Suprapubic skin (tissue), 4 donors: ENCODE results near the gene ZNF121. TPM values are rescaled to one million over a fixed set of nuclear protein-coding genes. Genes with fewer than 3 reads are reported as not detected.

ENCODE experiments used
- DNase-seq, 2 donors: peaks; one replicate each; pipeline ENCODE4 v3.0.0-alpha.2; 2019; ENCODE audit warnings: low spot score in 2 of 2
- H3K27ac ChIP-seq: fragments of 200-600 bp; sonication (generic); one replicate; pipeline ENCODE4 v1.5.1; 2019
- H3K27me3 ChIP-seq: fragments of 200-600 bp; sonication (generic); one replicate; pipeline ENCODE4 v1.5.1; 2019
- H3K36me3 ChIP-seq: fragments of 200-600 bp; sonication (generic); one replicate; pipeline ENCODE4 v1.5.1; 2019
- H3K4me1 ChIP-seq: fragments of 200-600 bp; sonication (generic); one replicate; pipeline ENCODE4 v1.5.1; 2019
- H3K4me3 ChIP-seq: fragments of 200-600 bp; sonication (generic); one replicate; pipeline ENCODE4 v1.5.1; 2019; ENCODE audit warnings: mild to moderate bottlenecking
- H3K9me3 ChIP-seq: fragments of 200-600 bp; sonication (generic); one replicate; pipeline ENCODE4 v1.5.1; 2019
- EP300 ChIP-seq: sonication (generic); formaldehyde crosslinking; IDR thresholded peaks from one replicate; pipeline ENCODE4 v1.6.1; 2017; ENCODE audit warnings: antibody characterized with exemption
- POLR2A ChIP-seq, 2 donors: fragments of 450-650 bp; IDR thresholded peaks; one replicate each; pipeline ENCODE4 v1.6.1; 2017; ENCODE audit warnings: antibody characterized with exemption in 2 of 2, mild to moderate bottlenecking in 2 of 2, moderate library complexity in 2 of 2
- POLR2AphosphoS5 ChIP-seq, 3 donors: sonication (generic); formaldehyde crosslinking; IDR thresholded peaks; one replicate each; pipeline ENCODE4 v1.6.1; 2017; ENCODE audit warnings: antibody characterized with exemption in 3 of 3
- WGBS: methylation state at CpG from one replicate; pipeline ENCODE4 v1.1.5; 2018; 5-methylcytosine and 5-hydroxymethylcytosine counted together
- total RNA-seq, 4 donors: library from RNA; depleted of rRNA; stranded (reverse); fragments of >200 nt; gene quantifications; one replicate each; pipeline ENCODE4 v1.1.0, GENCODE V29; 2016
- TF ChIP-seq, protein P1 (sequence below), 2 donors: fragments of 200-600 bp in 1 of 2; fragments of 450-650 bp in 1 of 2; sonication (generic) in 1 of 2; IDR thresholded peaks; one replicate each; pipeline ENCODE4 v1.5.1; 2016 to 2019; ENCODE audit warnings: antibody characterized with exemption in 2 of 2, mild to moderate bottlenecking in 1 of 2, moderate library complexity in 1 of 2

The ZNF121 gene
- total RNA-seq, 4 donors from 2014 or later: 34.4 to 52.6 (median 35.3) TPM

DNA sequence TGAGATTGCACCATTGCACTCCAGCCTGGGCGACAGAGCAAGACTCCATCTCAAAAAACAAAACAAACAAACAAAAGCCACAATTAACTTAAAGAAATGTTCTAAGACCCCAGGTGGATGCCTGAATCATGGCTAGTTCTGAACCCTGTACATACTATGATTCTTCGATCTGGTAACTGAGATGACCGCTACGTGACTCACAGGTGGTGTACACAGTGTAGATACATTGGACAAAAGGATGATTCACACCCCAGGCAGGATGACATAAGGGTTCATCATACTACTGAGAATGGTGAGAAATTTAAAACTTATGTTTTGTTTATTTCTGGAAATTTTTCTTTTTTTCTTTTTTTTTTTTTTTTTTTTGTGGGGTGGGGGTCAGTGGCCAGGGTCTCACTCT is 52.4 kb downstream of the ZNF121 start:
- 86% methylated on average over 4 of the region's 4 CpGs for WGBS
- Histone ChIP-seq H3K27ac (no peak overlapping the region), H3K36me3 (peaks cover 100% of the 10 kb centered on the region), H3K27me3 (no peaks in the 10 kb centered on the region), H3K4me3 (no peak overlapping the region), H3K9me3 (peaks cover 51% of the 10 kb centered on the region), H3K4me1 (no peaks in the 10 kb centered on the region)
- no peak for DNase-seq
- TF ChIP-seq, protein P1, sequence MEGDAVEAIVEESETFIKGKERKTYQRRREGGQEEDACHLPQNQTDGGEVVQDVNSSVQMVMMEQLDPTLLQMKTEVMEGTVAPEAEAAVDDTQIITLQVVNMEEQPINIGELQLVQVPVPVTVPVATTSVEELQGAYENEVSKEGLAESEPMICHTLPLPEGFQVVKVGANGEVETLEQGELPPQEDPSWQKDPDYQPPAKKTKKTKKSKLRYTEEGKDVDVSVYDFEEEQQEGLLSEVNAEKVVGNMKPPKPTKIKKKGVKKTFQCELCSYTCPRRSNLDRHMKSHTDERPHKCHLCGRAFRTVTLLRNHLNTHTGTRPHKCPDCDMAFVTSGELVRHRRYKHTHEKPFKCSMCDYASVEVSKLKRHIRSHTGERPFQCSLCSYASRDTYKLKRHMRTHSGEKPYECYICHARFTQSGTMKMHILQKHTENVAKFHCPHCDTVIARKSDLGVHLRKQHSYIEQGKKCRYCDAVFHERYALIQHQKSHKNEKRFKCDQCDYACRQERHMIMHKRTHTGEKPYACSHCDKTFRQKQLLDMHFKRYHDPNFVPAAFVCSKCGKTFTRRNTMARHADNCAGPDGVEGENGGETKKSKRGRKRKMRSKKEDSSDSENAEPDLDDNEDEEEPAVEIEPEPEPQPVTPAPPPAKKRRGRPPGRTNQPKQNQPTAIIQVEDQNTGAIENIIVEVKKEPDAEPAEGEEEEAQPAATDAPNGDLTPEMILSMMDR (IDR thresholded peaks at IDR 0.05): no peak
- TF ChIP-seq POLR2AphosphoS5 (IDR thresholded peaks at IDR 0.05) (no peak), EP300 (no peak), POLR2A (IDR thresholded peaks at IDR 0.05) (no peak)

GRCh38 chr19:9528757-9529336 is 55.5 kb downstream of the ZNF121 start:
- H3K36me3 ChIP-seq: peaks cover 75% of the 10 kb centered on the region
- no peaks in the 10 kb centered on the region for H3K27me3 ChIP-seq
- DNase-seq: no peak
- H3K4me3 ChIP-seq: no peak overlapping the region
- H3K9me3 ChIP-seq: peaks cover 69% of the 10 kb centered on the region
- H3K4me1 ChIP-seq: no peaks in the 10 kb centered on the region
- H3K27ac ChIP-seq: no peak overlapping the region
- 96% methylated on average over 5 of the region's 5 CpGs for WGBS
- TF ChIP-seq, protein P1 (IDR thresholded peaks at IDR 0.05): no peak
- TF ChIP-seq POLR2A (IDR thresholded peaks at IDR 0.05) (no peak), POLR2AphosphoS5 (IDR thresholded peaks at IDR 0.05) (no peak), EP300 (no peak)

GRCh38 chr19:9523885-9524474 is 60.3 kb downstream of the ZNF121 start:
- no peak for TF ChIP-seq EP300
- no peak for TF ChIP-seq POLR2A (IDR thresholded peaks at IDR 0.05)
- no peak for TF ChIP-seq POLR2AphosphoS5 (IDR thresholded peaks at IDR 0.05)
- TF ChIP-seq, protein P1 (IDR thresholded peaks at IDR 0.05): no peak
- H3K36me3 ChIP-seq: peaks cover 31% of the 10 kb centered on the region
- no peaks in the 10 kb centered on the region for H3K27me3 ChIP-seq
- no peak for DNase-seq
- no peak overlapping the region for H3K4me3 ChIP-seq
- no peak overlapping the region for H3K27ac ChIP-seq
- H3K4me1 ChIP-seq: no peaks in the 10 kb centered on the region
- H3K9me3 ChIP-seq: peaks cover 83% of the 10 kb centered on the region
- 97% methylated on average over 1 of the region's 1 CpG for WGBS

Other genes with a start within 250 kb of the ZNF121 start
- gene ZNF177, start 221.5 kb downstream of the ZNF121 start, total RNA-seq: 1 to 10 TPM in 2 of 4 donors, under 1 TPM in 1, not detected in 1; 0.23 to 1.8 (median 1.4) TPM
- 100 to 1,000 TPM in 1 of 4 donors, 10 to 100 TPM in 3; 16.5 to 101 (median 19.1) TPM for gene ZNF266, start 148.9 kb downstream of the ZNF121 start, total RNA-seq
- gene ZNF560, start 85.9 kb downstream of the ZNF121 start, total RNA-seq: under 1 TPM in 1 of 4 donors, not detected in 3; 0.38 TPM
- gene ZNF426, start 45.9 kb downstream of the ZNF121 start, total RNA-seq: 10 to 100 TPM in 3 of 4 donors, 1 to 10 TPM in 1; 8.6 to 12.6 (median 10.9) TPM
- 10 to 100 TPM; 33.1 to 49.4 (median 42.5) TPM for gene ZNF561, start 36.7 kb upstream of the ZNF121 start, total RNA-seq
- 10 to 100 TPM; 13.2 to 23.8 (median 18.4) TPM for gene ZNF562, start 90.6 kb upstream of the ZNF121 start, total RNA-seq
- 10 to 100 TPM in 2 of 4 donors, 1 to 10 TPM in 2; 6.8 to 13.5 (median 11.2) TPM for gene ZNF846, start 184.2 kb upstream of the ZNF121 start, total RNA-seq
- gene FBXL12, start 234.6 kb upstream of the ZNF121 start, total RNA-seq: 10 to 100 TPM; 22.2 to 39.9 (median 29.8) TPM
- gene UBL5, start 243.4 kb upstream of the ZNF121 start, total RNA-seq: 100 to 1,000 TPM; 170 to 337 (median 261) TPM